ENCODE measurements around the gene CDH22.

CDH22 gene

DNA sequence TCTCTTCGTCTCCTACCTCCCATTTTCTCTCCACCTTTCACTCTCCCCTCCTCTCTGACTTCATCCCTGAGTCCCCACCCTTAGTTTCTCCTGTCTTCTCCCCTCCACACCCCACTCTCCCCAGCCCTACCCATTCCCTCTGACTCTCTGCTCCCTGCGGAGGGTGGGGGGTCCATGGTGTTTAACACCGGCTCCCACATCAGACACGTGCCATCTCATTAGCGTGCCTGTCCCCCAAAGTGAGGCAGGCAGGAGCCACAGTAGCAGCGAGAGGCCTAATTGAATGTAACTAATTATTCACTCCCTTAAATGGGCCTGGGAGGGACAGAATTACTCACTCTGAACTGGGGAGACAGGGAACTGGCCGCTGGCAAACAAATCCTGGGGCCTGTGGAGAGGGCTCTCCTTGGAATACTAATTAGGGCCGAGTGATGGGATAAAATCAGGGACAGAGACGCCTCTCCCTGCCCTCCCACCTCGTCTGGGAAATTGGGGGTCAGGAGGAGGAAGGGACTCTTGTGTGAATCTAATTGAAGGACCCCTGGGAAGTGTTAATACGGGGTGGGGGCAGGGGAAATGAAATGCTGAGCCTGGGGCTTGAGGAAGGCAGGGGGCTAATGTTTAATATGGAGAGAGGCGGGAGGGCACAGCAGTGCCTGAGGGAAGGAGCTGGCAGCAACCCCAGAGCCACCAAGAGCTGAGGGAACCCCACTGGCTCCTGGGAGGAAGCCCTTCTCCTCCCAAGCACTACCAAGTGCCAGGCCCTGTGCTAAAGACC is 172.3 kb downstream of the CDH22 start:
- no peak for FAIRE-seq
- DNase-seq (ENCODE audit: insufficient read length, low spot score): no peak

DNA sequence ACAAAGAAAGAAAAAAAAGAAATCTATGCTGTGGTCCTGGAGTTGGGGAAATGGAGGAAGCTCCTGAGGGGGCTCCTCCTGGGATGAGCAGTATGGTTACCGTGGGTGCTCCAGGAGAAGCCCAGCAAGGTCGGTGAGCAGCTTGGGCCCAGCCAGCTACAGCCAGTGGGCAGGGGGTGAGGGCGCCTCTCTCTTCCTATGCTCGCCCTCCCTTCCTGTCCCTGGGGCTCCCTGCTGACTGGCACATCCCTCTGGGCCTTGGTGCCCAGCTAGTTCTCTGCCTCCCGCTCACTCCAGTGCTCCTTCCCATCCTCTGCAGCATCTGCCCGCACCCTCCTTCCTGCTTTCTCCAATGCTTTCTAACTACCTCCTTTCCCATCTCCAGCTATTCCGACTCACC is 173.6 kb downstream of the CDH22 start:
- DNase-seq (ENCODE audit: insufficient read length, low spot score): no peak
- TF ChIP-seq, protein P1, sequence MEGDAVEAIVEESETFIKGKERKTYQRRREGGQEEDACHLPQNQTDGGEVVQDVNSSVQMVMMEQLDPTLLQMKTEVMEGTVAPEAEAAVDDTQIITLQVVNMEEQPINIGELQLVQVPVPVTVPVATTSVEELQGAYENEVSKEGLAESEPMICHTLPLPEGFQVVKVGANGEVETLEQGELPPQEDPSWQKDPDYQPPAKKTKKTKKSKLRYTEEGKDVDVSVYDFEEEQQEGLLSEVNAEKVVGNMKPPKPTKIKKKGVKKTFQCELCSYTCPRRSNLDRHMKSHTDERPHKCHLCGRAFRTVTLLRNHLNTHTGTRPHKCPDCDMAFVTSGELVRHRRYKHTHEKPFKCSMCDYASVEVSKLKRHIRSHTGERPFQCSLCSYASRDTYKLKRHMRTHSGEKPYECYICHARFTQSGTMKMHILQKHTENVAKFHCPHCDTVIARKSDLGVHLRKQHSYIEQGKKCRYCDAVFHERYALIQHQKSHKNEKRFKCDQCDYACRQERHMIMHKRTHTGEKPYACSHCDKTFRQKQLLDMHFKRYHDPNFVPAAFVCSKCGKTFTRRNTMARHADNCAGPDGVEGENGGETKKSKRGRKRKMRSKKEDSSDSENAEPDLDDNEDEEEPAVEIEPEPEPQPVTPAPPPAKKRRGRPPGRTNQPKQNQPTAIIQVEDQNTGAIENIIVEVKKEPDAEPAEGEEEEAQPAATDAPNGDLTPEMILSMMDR (IDR thresholded peaks at IDR 0.05; ENCODE audit: insufficient read depth, missing control alignments): no peak
- no peak for FAIRE-seq

More for the DNA sequence above, 172.3 kb downstream of the CDH22 start:
- TF ChIP-seq, protein P1 (IDR thresholded peaks at IDR 0.05; ENCODE audit: insufficient read depth, missing control alignments): no peak

DNA sequence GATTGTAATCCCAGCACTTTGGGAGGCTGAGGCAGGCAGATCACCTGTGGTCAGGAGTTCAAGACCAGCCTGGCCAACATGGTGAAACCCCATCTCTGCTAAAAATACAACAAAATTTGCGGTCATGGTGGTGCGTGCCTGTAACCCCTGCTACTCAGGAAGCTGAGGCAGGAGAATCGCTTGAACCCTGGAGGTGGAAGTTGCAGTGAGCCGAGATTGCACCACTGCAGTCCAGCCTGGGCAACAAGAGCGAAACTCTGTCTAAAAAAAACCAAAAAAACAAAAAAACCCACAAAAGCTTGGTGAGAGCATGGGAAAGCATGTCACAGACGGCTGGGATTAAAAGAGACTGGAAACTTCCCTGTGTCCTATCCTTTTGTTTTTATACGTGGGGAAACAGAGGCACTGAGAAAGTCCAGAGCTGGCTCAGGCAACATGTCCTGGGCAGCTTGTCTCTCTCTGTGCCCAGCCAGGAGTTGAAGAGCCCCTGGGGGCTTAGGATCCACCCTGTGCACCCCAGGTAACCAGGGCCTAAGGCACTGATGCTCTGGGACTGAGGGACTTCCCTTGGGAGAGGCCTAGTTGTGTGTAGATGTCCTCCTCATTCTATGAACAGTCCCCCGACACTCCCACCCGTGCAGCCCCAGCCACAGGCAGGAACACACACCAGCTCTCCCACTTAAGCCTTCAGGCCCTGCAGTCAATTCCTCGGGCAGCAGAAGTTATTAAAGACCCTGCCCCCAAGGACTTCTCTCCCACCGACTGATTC is 174.2 kb downstream of the CDH22 start:
- TF ChIP-seq, protein P1 (IDR thresholded peaks at IDR 0.05; ENCODE audit: insufficient read depth, missing control alignments): no peak
- FAIRE-seq (no peak), DNase-seq (ENCODE audit: insufficient read length, low spot score) (no peak)

DNA sequence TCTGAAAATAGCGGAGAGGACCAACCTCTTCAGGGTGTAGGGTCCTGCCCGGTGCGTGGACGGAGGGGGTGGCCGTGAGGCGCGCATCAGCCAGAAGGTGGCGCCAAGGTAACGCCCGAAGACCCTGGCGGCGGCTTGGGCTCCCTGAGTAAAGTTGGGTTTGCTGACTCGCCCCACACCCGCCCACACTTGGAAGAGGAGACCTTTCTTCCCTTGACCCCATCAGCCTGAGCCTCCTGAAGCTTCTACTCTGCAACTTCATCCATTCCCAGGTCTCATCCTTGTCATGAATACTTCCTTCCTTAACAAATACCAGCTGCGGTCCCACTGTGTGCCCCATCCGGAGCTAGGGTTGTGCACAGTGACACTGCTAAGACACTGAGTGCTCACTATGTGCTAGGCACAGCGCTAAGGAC is 175.6 kb downstream of the CDH22 start:
- DNase-seq (ENCODE audit: insufficient read length, low spot score): peak; percentile 79
- FAIRE-seq: no peak
- TF ChIP-seq, protein P1 (IDR thresholded peaks at IDR 0.05; ENCODE audit: insufficient read depth, missing control alignments): peak; percentile 85

DNA sequence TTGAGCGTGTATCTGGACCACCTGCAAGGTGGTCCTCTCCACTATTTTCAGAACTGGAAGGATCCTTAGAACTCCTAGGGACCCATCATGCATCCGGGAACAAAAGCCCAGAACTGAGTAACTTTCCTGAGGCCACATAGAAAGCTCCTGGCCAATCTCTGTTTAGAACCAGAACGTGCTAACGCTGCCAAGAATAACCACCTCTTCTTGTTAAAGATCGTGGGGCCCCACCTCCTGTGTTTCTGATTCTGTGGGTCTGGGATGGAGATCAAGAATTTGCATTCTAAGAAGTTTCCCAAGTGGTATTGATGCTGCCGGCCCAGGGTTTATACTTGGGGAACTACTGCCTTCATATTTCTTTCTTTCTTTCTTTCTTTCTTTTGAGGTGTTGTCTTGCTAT is 176.9 kb downstream of the CDH22 start:
- FAIRE-seq: no peak
- no peak for DNase-seq (ENCODE audit: insufficient read length, low spot score)

DNA sequence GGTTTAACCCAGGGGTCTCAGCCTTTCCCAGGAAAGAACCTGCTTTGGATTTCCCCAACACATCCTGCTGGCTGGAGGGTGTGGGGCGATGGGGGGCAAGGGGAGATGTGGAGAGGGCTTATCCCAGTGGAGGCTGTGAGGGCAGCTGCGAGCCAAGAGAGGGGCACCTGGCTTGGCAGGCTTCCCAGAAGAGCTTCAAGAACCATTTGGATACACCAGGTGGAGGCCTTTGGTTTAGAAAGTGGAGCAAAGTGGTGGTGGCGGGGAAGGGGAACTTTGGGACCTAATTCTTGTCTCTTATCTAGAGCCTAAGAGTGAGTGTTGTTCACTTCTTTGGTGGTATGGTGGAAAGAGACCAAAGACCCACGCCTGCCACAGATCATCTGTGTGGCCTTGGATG is 177.8 kb downstream of the CDH22 start:
- FAIRE-seq (no peak), DNase-seq (ENCODE audit: insufficient read length, low spot score) (no peak)
- TF ChIP-seq, protein P1 (IDR thresholded peaks at IDR 0.05; ENCODE audit: insufficient read depth, missing control alignments): no peak

More for the DNA sequence above, 176.9 kb downstream of the CDH22 start:
- TF ChIP-seq, protein P1 (IDR thresholded peaks at IDR 0.05; ENCODE audit: insufficient read depth, missing control alignments): no peak
